HEK293T (cell line): ENCODE data around the gene VEPH1.

Source experiments
- CTCF ChIA-PET: fragments of 350-600 bp; formaldehyde crosslinking; extraction: SDS; loops from one replicate; lab custom pipeline; 2021; ENCODE audit warnings: antibody characterized with exemption, inconsistent platforms; lab: Yijun Ruan, JAX
- POLR2A ChIA-PET: fragments of 350-600 bp; formaldehyde crosslinking; extraction: SDS; loops from one replicate; lab custom pipeline; 2020; ENCODE audit warnings: antibody characterized with exemption, inconsistent platforms; lab: Yijun Ruan, JAX
- DNase-seq: peaks from one replicate; pipeline ENCODE4 v3.0.0; 2012; ENCODE audit warnings: mixed read lengths; ENCODE audit errors: extremely low spot score
- ARNT ChIP-seq: fragments of 450-650 bp; IDR thresholded peaks from 2 replicates; pipeline ENCODE4 v1.6.1; 2017; ENCODE audit warnings: mild to moderate bottlenecking
- BHLHE40 ChIP-seq: fragments of 450-650 bp; IDR thresholded peaks from 2 replicates; pipeline ENCODE4 v1.6.1; 2016; ENCODE audit warnings: mild to moderate bottlenecking, moderate library complexity, borderline replicate concordance
- CTBP1 ChIP-seq: fragments of 450-650 bp; IDR thresholded peaks from 2 replicates; pipeline ENCODE4 v1.6.1; 2016; ENCODE audit warnings: borderline replicate concordance
- ELF4 ChIP-seq: fragments of 450-650 bp; IDR thresholded peaks from 2 replicates; pipeline ENCODE4 v1.6.1; 2017; ENCODE audit warnings: antibody characterized with exemption
- FOXA1 ChIP-seq: fragments of 450-650 bp; IDR thresholded peaks from 2 replicates; pipeline ENCODE4 v1.6.1; 2016; ENCODE audit warnings: mild to moderate bottlenecking
- FOXK2 ChIP-seq: fragments of 450-650 bp; IDR thresholded peaks from 2 replicates; pipeline ENCODE4 v1.6.1; 2016; ENCODE audit warnings: mild to moderate bottlenecking
- FOXM1 ChIP-seq: fragments of 450-650 bp; IDR thresholded peaks from 2 replicates; pipeline ENCODE4 v1.6.1; 2017; ENCODE audit warnings: mild to moderate bottlenecking, borderline replicate concordance
- HDGF ChIP-seq: fragments of 450-650 bp; IDR thresholded peaks from 2 replicates; pipeline ENCODE4 v1.6.1; 2017; ENCODE audit warnings: antibody characterized with exemption, borderline replicate concordance
- L3MBTL2 ChIP-seq: fragments of 450-650 bp; conservative IDR thresholded peaks from 2 replicates; pipeline ENCODE4 v1.6.1; 2016; ENCODE audit warnings: mild to moderate bottlenecking
- LEF1 ChIP-seq: fragments of 450-650 bp; IDR thresholded peaks from 2 replicates; pipeline ENCODE4 v1.6.1; 2017; ENCODE audit warnings: mild to moderate bottlenecking, borderline replicate concordance
- NFRKB ChIP-seq: fragments of 450-650 bp; IDR thresholded peaks from 2 replicates; pipeline ENCODE4 v1.6.1; 2016; ENCODE audit warnings: mild to moderate bottlenecking, moderate library complexity
- SP1 ChIP-seq: fragments of 450-650 bp; IDR thresholded peaks from 2 replicates; pipeline ENCODE4 v1.6.1; 2017
- SUZ12 ChIP-seq: fragments of 450-650 bp; IDR thresholded peaks from 2 replicates; pipeline ENCODE4 v1.6.1; 2016; ENCODE audit warnings: mild to moderate bottlenecking
- TARDBP ChIP-seq: fragments of 450-650 bp; IDR thresholded peaks from 2 replicates; pipeline ENCODE4 v1.6.1; 2016
- ZNF384 ChIP-seq: fragments of 450-650 bp; IDR thresholded peaks from 2 replicates; pipeline ENCODE4 v1.6.1; 2016
- TF ChIP-seq, protein P1 (sequence below): fragments of 450-650 bp; IDR thresholded peaks from 2 replicates; pipeline ENCODE4 v1.6.1; 2016

VEPH1 gene

DNA sequence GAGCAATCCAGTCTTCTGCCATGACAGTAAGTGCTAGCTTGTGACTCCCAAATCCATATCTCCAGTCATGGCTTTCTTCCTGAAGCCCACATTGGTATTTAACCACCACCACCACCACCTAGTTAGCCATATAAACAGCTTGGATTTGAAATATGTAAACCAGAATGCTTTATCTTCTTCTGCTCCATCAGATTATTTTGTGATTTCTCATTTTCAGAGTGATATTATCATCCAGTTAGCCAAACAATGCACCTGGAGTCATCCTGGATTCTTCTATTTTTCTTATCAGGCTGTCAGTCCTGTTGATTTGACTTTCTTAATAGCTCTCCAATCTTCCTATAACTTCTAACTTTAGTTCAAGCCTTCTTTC lies 190.9 kb downstream of the VEPH1 start:
- ChIA-PET CTCF (interaction anchor here (0.7 kb wide), 1 partner anchor 20 kb away, joined by 3 read pairs; no protein-coding TSS in a partner anchor), POLR2A (no interaction called here)
- TF ChIP-seq BHLHE40 (no peak), LEF1 (no peak), HDGF (no peak), TARDBP (no peak), ARNT (no peak), SUZ12 (no peak), L3MBTL2 (no peak), SP1 (no peak), FOXA1 (no peak), FOXM1 (no peak), NFRKB (no peak), FOXK2 (no peak), ELF4 (no peak), CTBP1 (no peak), ZNF384 (no peak)
- TF ChIP-seq, protein P1, sequence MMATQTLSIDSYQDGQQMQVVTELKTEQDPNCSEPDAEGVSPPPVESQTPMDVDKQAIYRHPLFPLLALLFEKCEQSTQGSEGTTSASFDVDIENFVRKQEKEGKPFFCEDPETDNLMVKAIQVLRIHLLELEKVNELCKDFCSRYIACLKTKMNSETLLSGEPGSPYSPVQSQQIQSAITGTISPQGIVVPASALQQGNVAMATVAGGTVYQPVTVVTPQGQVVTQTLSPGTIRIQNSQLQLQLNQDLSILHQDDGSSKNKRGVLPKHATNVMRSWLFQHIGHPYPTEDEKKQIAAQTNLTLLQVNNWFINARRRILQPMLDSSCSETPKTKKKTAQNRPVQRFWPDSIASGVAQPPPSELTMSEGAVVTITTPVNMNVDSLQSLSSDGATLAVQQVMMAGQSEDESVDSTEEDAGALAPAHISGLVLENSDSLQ = no peak
- DNase-seq = no peak

DNA sequence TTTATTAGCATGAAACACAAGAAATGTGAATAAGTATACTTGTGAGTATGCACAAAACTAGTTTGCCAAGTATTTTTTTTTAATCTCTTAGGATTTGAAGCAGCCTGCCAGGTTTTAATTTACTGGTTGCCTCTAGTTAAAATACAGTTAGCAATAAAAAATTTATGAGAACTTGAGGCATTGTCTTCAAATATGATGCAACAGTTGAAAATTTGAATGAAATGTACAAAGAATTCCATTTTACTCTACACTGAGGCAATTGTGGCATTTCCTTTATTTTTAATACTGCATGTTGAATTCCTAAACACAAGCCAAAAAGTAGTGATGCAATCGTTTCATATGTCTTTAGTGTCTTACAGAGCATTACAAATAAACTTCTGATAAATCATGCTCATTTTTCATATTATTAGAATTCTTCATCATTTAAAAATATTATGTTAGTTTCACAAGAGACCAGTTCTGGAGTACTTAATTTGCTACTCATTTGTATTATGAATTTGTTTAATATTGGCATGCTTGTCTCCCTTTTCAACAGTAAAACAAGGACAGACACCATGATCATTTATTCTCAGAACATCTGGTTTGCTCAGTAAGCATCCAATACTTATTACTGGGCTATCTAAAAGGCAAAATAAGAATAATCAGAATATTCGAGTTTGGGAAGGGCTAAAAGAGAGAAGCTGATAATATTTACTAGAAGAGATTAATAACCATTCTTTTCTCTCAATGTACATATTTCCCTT lies 191.4 kb downstream of the VEPH1 start:
- TF ChIP-seq ARNT (no peak), SUZ12 (no peak), ELF4 (no peak)
- ChIA-PET CTCF (interaction anchor here (0.7 kb wide), 1 partner anchor 20 kb away, joined by 3 read pairs; no protein-coding TSS in a partner anchor), POLR2A (no interaction called here)
- no peak for DNase-seq

DNA sequence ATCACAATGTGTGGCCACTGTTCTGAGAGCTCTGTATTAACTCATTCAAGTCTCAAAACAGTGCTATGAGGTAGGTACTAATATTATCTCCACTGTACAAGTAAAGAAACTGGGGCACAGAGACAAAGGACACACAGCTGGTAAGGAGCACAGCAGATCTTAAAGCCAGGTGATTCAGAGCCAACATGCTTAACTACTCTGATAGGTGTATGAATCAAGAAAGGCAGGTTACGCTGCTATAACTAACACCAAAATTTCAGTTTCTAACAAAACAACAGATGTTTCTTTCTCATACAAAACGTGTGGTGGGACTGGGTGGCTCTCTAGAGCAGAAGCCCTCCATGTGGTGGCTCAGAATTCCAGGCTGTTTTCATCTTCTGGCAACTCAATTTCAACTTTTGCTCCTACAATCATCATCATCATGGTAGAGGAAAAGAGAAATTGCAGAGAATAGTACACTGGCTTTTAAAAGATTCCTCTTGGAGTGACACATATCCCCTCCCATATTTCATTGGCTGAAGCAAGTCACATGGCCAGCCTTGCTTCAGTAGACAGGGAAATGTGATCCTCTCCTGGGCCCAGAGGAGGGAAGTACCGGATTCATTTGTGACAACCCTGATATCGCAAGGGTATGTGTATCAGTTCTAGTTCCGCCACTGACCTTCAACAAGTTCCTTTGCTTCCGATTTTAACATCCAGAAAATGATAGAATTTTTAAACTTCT lies 192.7 kb downstream of the VEPH1 start:
- TF ChIP-seq CTBP1 (no peak), ZNF384 (no peak), SUZ12 (no peak), NFRKB (no peak), FOXM1 (no peak), FOXA1 (no peak), BHLHE40 (no peak), FOXK2 (no peak), SP1 (no peak), ELF4 (no peak), ARNT (no peak)
- TF ChIP-seq, protein P1 = no peak
- ChIA-PET CTCF (no interaction called here), POLR2A (no interaction called here)
- DNase-seq = no peak

DNA sequence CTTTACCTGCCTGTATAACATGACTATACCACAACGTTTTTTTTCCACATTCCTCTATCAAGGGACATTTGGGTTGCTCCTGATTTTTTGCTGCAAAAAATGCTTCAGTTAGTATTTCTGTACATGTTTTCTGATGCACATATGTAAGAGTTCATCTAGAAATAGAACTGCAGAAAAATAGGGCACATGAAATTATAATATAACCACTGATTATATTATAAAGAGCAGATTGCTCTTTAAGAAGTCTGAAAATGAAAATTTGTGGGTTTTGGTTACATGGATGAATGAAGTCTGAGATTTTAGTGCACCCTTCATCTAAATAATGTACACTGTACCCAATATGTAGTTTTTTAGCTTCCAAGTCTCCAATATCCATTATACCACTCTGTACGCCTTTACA lies 196.7 kb downstream of the VEPH1 start:
- ChIA-PET CTCF (no interaction called here), POLR2A (no interaction called here)

DNA sequence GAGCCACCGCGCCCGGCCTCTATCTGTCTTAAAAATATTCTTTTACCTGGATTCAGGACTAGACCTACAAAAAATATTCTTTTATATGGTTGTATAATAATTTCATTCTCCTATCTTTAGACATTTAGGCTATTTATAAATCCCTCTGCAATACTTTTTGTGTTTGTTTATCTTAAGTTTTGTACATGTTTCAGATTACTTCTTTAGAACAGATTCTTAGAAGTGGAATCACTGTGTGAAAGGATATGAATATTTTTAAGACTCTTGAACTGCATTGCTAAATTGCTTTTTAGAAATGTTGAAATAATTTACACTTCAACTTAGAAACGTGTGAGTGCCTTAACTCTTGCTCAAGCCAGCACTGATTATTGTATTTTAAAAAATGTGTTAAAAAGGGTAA lies 197.8 kb downstream of the VEPH1 start:
- no peak for TF ChIP-seq ZNF384
- no peak for TF ChIP-seq NFRKB
- TF ChIP-seq BHLHE40 = no peak
- ChIA-PET CTCF (no interaction called here), POLR2A (no interaction called here)
- no peak for DNase-seq

More for the DNA sequence above, 196.7 kb downstream of the VEPH1 start:
- DNase-seq = no peak
- no peak for TF ChIP-seq FOXM1
- no peak for TF ChIP-seq HDGF
- no peak for TF ChIP-seq ARNT
- no peak for TF ChIP-seq BHLHE40
- no peak for TF ChIP-seq CTBP1
- TF ChIP-seq LEF1 = no peak
- no peak for TF ChIP-seq ELF4

DNA sequence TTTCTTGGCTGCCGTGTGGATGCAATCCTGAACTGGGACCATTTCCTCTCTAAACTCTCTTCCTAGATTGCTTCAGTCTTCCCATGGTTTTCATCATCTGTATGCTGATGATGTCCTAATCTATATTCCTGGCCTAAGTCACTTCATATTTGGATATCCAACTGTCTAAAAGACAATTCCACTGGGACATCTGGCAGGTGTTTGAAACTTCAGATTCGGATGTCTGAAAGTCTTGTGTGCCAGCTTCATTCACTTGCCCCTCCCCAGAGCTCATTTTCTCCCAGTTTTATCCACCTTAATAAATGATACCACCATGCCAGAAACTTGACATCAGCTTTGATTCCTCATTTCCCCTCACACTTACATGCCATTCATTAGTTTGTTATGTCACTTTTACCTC lies 201.5 kb downstream of the VEPH1 start:
- ChIA-PET POLR2A (no interaction called here), CTCF (no interaction called here)
- no peak for DNase-seq
- TF ChIP-seq LEF1 (no peak), FOXM1 (no peak), TARDBP (no peak), L3MBTL2 (no peak), NFRKB (no peak), ELF4 (no peak), CTBP1 (no peak), FOXK2 (no peak), SP1 (no peak), SUZ12 (no peak), ZNF384 (no peak), ARNT (no peak)
- TF ChIP-seq, protein P1 = no peak
